ENCODE measurements around the gene RGS19.
"Not testable (repeated sequence)": the region's sequence is repeated elsewhere in the genome, so short reads cannot be mapped to it uniquely, and the experiment has no call there.

RGS19 gene

DNA sequence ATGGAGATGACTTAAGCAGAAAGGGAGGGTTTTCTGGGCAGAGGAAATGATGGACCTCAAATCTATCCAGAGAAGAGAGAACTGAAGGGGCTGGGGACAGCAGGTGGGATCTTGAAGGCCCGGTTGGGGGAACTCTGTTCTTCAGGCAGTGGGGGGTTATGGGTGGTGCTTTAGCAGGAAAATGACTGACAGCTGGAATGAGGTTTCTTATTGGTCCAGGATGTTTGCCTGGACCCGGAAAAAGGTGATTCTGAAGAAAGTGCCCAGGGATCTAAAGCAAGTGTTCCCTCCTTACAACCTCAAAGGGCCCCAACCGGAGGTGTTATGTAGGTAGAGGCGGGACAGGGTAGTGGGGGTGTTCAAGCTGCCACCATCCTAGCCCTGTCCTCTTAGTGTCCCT, 16.1 kb upstream of the RGS19 start:
- DNase-seq (ENCODE audit: low read depth in 2 of 2): no peak

DNA sequence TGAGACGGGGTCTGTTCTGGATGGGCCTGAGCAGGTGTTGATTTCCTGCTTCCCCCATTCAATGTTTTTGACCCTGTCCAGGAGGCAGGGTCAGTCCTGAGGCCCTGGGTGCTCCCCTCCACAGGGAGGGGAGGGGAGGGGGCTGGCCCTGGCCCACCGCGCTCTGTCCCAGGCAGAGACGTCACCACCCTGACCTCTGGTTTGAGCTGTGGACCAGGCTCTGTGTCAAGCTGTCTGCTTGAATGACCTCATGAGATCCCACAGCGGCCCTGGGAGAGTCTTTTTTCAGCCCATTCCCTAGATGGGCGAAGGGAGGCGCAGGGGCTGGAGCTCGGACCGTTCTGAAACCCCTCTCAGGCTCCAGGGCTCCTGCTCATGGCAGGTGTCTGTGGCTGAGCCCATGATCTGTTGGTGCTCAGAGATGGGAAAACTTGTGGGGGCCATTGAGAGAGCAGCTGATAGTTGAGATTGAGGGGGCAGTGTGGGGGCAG, 13.7 kb upstream of the RGS19 start:
- no peak for DNase-seq (ENCODE audit: low read depth in 2 of 2)

DNA sequence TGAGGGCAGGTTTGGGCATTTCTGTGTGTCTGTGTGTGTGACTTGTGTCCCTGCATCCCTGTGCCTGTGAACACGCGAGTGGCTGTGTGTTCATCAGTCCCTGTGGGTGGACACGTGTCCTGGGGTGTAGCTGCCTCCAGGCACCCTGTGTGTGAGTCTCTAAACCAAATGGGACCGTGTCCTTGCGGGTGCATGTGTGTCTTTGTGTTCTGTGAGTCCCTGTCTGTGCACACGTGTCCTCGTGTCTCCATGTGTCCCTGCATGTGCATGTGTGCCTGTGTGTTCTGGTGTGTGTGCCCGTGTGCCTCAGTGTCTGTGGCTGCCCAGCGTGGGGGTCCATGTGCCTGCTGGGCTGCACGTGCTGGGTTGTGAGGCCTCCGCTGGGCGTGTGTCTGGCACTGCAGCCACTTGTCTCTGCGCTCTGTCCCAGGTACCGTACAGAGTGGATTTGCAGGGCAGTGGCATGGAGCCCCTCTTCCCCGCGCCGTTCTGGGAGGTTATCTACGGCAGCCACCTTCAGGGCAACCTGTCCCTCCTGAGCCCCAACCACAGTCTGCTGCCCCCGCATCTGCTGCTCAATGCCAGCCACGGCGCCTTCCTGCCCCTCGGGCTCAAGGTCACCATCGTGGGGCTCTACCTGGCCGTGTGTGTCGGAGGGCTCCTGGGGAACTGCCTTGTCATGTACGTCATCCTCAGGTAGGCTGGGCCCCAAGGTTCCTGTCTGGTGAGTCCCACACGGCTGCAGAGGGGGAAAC, 13.1 kb upstream of the RGS19 start:
- DNase-seq (ENCODE audit: low read depth in 2 of 2): no peak

DNA sequence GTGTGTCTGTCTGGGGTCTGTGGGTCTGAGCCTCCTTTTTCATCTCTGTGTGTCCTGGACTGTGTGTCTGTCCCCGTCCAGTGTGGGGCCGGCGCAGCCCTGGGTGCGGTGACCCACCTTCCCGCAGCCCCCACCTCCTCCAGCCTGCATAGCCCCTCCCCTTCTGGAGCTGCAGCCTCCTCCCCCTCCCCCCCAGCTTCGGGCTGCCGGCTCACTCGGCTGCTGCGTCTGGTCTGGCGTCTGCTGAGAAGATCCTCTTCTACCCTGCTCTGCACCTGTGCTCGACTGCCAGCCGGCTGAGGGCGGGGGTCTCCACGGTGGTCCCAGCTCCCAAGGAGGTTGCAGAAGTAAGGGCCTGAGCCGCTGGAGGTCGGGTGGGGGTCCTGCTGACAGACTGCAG, 12.5 kb upstream of the RGS19 start:
- DNase-seq (ENCODE audit: low read depth in 2 of 2): no peak

DNA sequence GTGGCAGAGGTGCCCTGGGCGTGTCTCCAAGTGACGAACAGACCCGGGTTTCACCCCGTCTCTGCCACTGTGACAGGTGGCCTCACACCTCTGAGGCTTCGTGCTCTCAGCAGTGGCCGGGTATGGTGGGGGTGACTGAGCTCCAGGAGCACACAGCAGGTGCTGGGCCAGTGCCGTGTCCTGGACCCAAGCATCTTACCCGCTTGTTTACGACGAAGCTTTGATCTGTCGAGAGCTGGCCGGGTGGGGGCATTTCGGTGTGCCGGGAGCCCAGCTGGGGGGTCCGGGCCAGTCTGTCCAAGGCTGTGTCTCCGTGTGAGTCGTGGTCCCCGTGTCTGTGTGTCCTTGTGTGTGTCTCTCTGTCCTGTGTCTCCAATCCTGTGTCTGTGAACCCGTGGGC, 12.0 kb upstream of the RGS19 start:
- DNase-seq (ENCODE audit: low read depth in 2 of 2): no peak

DNA sequence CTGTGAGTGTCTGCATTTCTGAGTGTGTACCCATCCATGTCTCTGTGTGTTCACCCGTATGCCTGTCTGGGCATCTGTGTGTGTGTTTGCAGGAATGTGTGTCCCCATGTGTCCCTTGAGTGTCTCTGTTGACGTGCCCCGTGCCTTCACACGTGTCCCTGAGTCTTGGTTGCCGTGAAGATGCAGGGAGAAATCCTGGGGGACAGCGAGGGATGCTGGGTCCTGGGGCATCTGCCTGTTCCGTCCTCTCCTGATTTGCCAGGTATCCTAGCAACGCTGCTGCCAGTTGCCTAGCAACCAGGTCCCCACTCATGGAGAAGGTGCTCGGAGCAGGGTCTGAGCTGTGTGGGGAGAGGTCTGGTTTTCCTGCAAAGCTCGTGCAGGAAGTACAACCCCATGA, 10.8 kb upstream of the RGS19 start:
- DNase-seq (ENCODE audit: low read depth in 2 of 2): no peak

DNA sequence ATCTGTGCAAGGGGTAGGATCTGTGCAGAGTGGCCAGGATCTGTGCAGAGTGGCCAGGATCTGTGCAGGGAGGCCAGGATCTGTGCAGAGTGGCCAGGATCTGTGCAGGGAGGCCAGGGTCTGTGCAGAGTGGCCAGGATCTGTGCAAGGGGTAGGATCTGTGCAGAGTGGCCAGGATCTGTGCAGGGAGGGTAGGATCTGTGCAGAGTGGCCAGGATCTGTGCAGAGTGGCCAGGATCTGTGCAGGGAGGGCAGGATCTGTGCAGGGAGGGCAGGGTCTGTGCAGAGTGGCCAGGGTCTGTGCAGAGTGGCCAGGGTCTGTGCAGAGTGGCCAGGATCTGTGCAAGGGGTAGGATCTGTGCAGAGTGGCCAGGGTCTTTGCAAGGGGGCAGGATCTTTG, 9.3 kb upstream of the RGS19 start:
- DNase-seq (ENCODE audit: low read depth in 2 of 2): not testable (repeated sequence)

DNA sequence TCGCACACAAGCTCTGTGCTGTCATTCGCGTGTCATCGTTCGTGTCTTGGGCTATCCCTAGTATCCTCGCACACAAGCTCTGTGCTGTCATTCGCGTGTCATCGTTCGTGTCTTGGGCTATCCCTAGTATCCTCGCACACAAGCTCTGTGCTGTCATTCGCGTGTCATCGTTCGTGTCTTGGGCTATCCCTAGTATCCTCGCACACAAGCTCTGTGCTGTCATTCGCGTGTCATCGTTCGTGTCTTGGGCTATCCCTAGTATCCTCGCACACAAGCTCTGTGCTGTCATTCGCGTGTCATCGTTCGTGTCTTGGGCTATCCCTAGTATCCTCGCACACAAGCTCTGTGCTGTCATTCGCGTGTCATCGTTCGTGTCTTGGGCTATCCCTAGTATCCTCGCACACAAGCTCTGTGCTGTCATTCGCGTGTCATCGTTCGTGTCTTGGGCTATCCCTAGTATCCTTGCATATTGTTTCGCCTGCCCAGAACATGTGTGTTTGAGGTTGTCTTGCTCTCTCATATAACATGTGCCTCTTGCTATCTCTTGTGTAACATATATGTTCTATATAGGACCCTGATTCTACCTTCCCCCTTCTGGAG, 8.0 kb upstream of the RGS19 start:
- DNase-seq (ENCODE audit: low read depth in 2 of 2): not testable (repeated sequence)

DNA sequence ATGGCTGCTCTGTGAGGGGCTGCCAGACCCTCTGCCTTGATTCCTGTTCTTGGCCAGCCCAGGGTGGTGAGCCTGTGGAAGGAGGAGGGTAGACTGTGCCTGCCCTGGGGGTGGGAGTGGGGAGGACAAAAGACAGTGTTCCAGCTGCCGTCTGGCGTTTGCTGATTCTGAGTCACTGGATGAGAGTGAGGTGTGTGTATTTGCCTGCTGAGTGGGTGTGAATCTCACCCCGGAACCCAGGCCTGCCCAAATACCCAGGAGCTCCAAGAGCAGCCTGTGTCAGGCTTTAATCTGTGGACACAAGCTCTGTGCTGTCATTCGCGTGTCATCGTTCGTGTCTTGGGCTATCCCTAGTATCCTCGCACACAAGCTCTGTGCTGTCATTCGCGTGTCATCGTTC, 7.5 kb upstream of the RGS19 start:
- DNase-seq (ENCODE audit: low read depth in 2 of 2): no peak

DNA sequence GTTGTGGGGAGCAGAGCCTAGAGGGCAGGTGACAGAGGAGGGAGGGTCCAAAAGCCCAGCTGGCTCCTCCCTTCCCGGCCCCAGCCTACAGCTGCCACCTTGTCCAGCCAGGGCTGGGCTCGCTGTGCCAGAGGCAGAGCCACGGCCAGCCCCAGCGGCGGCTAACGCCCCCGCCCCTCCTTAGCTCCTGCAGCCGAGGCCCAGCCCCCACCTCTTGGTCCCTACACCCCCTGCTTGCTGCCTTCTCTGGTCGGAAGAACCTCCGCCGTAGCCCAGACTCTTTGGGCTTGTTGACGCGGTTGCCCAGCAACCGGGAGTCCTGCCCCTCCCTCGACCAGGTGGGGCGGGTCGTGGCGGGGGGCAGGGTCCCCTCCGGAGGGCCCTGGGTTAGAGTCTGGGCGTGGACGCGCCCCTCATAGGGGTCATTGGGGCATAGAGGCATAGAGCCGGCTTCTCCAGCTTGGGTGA, 5.4 kb upstream of the RGS19 start:
- no peak for DNase-seq (ENCODE audit: low read depth in 2 of 2)

DNA sequence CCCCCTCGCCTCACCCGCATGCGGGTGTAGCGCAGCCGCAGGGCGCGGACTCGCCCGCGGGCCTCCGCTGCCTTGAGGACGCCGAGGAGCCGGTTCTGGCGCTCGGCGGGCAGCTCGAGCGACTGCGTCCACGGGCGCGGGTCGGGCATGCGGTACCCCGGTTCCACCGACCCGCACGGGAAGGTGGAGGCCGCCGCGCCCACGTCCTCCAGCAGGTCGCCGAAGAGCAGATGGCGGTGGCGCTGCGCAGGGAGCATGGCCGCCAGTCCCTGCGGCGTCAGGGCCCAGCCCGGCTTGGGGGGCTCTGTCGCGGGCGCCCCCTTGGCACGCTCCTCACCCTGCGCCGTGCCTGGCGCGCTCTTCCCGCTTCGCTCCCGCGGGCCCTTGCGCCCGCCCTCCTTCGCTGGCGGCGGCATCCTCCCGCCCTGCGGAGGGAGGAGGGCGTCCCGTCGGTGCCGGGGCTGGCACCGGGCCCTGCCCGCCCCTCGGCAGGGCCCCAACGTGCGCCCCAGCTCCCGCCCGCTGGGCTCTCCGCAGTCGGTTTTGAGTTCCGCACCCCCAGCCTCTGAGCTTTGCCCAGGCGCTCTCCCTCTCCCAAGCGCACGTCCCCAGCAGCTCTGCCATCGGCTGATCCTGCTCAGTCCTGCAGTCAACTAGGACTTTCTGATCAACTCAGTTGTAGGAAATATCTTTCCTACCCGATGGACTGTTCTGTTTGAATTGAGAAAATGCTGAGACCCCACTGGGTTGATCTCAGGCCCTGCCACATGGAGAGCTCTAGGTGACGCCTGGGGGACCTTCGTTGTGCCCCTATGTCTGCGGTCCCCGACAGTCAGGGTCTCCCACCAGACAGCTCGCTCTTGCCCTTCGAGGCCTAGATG, 4.7 kb upstream of the RGS19 start, which contains the start of gene LKAAEAR1:
Gene LKAAEAR1 (minus strand): TSS at position 595 of the 881 bp plus-strand sequence. CDS start 179 bp downstream, at position 416.
- DNase-seq (ENCODE audit: low read depth in 2 of 2): no peak

DNA sequence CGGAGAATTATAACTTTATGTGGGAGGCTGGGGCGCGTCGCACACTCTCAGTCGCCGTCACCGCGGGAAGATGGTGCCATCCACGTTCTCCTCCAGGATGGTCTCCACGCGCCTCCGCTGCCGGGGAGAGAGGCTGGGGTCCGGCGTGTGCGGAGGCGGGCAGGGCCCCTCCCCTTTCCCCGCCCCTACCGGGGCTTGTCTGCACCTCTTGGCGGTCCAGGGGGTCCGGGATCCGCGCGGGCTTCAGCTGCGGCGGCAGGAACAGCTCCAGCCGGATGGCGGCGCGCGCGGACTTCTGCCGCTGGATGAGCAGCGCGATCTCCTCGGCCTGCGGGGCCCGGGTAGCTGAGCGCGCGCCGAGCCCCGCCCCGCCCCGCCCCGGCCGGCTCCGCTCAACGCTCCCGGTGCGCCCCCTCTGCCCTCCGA, 4.1 kb upstream of the RGS19 start:
- peak; percentile 65 to 73 for DNase-seq (ENCODE audit: low read depth in 2 of 2)

DNA sequence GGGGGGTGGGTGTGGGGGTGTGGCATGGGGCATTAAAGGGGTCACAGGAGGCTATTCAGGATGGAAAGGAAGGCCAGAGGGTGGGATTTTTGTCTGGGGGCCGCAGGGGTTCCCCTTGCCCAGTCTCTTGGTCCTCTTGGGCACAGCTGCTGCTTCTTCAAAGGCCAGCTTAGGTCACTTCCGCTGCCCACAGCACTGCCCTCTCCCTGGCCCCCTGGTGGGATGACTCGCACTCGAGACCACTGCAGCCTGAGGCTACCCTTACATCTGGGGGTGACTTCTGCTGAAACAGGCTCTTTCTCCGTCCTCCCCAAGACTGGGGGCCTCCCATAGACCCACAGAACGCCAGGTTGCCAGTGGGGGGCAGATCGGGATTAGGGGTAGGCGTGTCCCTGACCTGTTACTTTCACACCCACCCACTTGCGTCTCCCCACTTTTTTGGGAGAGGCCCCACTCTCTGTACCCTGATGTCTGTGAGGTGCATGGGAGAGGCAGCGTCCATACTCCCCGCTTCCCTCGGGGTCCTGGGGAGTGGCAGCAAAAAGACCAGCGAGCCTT, 3.6 kb upstream of the RGS19 start:
- no peak for DNase-seq (ENCODE audit: low read depth in 2 of 2)

DNA sequence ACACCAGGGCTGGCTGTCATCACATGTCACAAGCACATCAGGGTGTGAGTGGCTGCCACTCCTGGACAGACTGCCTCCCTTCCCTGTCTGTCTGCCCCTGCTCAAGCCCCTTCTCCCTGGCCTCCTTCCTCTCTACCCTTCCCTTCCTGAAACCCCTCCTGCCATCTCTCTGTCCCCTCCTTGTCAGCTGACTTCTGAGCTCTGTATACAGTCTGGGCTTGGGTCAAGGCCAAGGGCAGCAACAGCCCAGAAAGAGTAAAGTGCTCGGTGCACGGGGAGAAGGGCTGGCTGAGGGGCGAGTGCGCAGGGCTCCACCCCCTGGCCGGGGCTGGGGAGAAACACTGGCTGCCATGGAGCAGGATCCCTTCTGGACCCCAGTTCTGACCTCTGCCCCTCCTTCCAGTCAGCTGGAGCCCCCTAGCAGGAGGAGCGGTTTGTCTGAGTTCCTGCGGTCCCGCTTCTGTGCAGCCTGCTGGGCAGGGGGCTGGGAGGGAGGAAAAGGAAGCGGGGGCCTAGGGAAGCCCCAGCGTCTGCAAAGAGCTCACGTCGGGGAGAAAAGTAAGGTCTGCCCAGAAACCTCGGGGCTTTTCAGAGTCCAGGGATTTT, 2.9 kb upstream of the RGS19 start:
- DNase-seq (ENCODE audit: low read depth in 2 of 2): no peak

DNA sequence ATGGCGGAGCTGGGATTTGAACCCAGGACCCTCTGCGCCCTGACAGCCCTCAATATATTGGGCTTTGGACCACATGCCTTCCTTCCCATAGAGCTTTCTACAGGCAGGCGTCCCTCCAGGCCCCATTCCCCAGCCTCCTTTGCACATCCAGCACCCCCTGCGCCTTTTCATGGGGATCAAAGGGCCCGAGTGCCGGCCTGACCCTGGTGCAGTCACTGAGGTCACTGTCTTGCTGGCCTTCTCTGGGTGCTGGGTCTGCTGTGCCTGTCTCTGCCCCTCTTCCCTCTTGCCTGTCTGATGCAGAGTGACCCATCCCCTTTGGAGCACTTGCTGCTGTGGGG, 2.3 kb upstream of the RGS19 start:
- no peak for DNase-seq (ENCODE audit: low read depth in 2 of 2)

DNA sequence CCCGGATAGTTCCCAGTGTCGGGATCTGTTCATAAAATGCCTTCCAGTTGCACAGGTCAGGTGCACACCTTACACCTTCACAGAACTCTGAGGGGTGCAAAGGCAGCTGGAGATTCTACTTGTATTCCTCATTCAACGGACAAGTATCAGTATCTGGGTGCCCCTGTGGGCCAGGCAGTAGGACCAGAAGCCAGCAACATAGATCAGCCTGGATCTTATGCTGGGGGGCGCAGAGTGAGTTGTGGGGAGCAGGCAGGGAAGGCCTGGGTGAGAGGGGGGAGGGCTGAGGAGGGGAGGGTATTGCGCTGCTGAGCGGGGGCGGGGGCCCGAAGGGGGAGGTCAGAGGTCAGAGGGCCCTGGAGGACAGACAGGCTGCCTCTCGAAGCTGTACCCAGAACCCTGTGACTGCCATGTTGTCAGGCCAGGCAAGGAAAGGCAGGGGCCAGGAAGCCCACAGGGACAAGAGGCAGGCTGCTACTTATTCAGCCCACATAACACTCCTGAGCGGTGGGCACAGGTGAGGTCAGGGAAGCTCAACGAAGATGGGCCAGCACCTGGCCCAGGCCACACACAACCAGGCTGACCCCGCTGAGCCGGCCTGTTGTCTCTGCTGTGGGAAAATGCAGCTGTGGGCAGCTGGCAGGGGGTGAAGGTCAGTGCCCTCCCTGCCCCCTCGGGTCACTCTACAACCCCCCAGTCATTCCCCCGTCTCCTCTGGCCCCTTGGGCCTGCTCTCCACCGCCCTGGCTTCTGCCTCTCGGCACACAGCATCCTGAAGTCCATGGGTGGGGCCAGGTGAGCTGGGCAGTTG, 1.7 kb upstream of the RGS19 start:
- no peak for DNase-seq (ENCODE audit: low read depth in 2 of 2)

DNA sequence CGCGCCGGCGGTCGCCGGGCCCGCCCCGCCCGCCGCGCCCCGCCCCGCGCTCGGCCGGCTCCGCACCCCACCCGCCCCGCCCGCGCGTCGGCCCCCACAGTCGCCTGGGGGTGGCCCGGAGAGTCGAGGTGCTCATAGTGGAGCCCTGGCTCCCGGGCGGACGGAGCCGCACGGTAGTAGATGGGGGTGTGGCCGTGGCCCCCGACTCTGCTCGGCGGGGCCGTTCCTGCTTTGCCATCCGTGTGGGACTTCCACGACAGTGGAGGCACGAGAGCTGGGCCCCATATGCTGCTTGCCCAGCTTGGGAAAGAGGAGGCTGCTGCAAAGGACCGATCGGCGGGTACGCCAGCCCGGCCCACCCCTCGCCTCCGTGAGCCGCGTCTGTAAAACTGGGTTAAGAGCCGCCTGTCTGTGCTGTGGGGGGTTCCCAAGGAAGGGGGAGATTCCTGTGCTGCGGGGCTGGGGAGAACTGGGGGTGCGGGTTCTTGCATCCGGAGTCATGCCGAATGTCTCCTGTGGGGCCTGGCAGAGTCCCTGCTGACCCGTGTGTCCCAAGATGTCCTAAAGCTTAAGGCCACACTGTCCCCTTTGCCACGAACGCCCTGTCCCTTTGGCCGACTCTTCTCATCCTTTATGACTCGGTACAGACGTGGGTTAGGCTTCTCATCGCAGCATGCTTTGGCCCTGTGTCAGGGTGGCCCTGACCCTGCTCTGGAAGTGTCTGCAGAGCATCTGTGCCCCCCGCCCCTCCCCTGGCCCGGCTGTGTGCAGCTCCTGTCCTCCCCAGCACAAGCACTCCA, 895 bp upstream of the RGS19 start, which contains the start of gene OPRL1:
Gene OPRL1 (plus strand): TSS at position 70 of the 800 bp plus-strand sequence. CDS start 12,639 bp downstream, outside the sequence.
- no peak for DNase-seq (ENCODE audit: low read depth in 2 of 2)

DNA sequence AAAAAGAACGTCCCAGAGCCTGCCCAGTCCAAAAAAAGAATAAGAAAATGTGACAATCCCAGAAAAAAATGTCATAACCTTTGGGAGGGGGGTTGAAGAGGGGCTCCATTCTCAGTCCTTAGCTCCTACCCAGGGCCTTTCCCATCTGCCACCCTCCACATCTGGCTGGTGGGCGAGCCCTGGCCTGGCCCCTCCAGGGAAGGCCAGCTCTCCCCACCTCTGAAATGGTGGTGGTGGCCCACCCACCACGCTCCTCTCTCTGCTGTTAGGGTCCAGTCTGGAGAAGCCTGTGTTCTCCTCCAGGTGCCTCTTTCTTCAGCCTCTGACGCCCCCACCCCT, 415 bp downstream of the RGS19 start:
- DNase-seq (ENCODE audit: low read depth in 2 of 2): no peak

DNA sequence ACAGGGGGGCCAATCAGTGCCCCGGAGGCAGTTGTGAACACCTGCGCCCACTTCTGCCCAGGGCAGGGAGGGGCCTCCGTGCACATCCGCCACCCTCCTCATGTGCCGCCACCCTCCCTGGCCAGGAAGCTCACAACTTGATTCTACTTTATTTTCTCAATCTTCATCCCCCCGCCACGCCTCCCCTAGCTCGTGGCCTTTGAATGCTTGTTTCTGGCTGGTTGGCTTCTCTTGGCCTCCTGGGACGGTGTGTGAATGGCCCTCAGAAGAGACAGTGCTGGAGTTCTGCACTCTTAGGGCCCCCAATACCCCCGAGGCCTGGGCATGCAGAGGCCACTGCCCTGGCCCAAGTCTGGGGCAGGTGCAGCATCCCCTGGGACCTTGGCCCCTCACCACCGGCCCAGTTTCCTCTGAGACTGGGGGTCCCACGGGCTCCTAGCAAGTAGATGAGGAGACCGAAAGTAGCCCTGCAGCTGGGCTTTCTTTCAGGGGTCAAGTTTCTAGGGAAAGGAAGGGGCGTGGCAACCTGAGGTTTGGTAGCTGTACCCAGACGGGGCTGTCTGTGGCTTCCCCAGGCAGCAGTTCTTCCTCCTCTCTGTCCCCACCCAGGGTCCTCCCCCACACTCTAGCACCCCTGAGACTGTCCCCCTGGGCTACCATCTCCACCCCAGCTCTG, 1.3 kb downstream of the RGS19 start:
- DNase-seq (ENCODE audit: low read depth in 2 of 2): peak in 1 of 2 donors; percentile 42

Data from stimulated activated CD8-positive, alpha-beta memory T cell treated with anti-CD3 and anti-CD28 coated beads, Interleukin-15, amount 100 ng/mL, for 48 hours (primary cell).